C4-2B (cell line): ENCODE results near the gene ARL6IP1.
"Not testable (repeated sequence)": the region's sequence is repeated elsewhere in the genome, so short reads cannot be mapped to it uniquely, and the experiment has no call there.

Source experiments
- H3K27ac ChIP-seq: fragments of 450-650 bp; 2 replicates; pipeline ENCODE4 v1.5.1; 2017
- TF ChIP-seq, protein P1 (sequence below): fragments of 450-650 bp; conservative IDR thresholded peaks from 2 replicates; pipeline ENCODE4 v1.5.1; 2017; ENCODE audit warnings: mild to moderate bottlenecking

ARL6IP1 gene

GRCh38 chr16:18759598-18760520 lies 41.5 kb downstream of the ARL6IP1 start:
- H3K27ac ChIP-seq = not testable (repeated sequence)
- TF ChIP-seq, protein P1, sequence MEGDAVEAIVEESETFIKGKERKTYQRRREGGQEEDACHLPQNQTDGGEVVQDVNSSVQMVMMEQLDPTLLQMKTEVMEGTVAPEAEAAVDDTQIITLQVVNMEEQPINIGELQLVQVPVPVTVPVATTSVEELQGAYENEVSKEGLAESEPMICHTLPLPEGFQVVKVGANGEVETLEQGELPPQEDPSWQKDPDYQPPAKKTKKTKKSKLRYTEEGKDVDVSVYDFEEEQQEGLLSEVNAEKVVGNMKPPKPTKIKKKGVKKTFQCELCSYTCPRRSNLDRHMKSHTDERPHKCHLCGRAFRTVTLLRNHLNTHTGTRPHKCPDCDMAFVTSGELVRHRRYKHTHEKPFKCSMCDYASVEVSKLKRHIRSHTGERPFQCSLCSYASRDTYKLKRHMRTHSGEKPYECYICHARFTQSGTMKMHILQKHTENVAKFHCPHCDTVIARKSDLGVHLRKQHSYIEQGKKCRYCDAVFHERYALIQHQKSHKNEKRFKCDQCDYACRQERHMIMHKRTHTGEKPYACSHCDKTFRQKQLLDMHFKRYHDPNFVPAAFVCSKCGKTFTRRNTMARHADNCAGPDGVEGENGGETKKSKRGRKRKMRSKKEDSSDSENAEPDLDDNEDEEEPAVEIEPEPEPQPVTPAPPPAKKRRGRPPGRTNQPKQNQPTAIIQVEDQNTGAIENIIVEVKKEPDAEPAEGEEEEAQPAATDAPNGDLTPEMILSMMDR = peak; percentile 48

DNA sequence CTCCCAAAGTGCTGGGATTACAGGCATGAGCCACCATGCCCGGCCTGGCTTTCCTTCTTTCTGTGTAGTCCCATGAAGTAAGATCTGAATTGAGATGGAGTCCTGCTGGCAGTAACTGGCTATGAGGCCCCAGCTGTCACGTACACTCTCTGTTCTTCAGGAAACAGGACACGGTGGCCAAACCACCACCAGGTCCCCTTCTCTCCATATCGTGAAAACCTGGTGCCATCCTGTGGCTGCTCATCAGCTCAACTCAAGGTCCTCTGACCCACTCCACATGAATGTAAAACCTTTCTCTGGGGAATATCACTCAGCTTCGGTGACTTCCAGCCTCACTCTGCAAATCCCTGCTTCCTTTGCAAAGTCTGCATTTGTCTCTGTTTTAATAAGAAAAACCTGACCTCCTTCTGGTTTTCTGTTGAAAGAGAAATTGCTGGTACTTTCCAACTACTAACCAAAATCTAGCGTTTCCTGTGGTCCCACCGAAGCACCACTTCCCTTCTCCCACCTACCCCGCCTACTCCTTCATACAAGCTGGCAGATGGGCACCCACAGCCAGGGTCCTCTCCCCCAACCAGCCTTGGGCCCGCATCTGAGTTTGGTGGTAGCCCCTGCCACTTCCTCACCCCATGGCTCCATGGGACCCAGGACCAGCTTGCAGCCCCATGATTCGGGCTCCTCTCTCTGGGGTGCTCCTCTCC lies 43.2 kb downstream of the ARL6IP1 start:
- not testable (repeated sequence) for H3K27ac ChIP-seq

DNA sequence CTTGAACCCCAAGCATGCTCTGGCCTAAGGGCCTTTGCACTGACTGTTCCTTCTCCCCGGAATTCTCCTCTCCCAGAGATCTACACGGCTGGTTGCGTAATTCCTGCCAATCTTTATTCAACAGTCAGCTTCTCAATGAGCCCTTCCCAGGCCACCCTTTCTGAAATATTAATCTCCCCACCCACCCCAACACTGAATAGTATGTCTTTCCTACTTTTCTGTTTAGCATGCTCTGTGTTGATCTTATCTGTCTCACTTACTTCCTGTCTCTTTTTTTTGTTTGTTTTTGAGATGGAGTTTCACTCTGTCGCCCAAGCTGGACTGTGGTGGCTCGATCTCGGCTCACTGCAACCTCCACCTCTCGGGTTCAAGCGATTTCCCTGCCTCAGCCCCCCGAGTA lies 44.7 kb downstream of the ARL6IP1 start:
- not testable (repeated sequence) for H3K27ac ChIP-seq

DNA sequence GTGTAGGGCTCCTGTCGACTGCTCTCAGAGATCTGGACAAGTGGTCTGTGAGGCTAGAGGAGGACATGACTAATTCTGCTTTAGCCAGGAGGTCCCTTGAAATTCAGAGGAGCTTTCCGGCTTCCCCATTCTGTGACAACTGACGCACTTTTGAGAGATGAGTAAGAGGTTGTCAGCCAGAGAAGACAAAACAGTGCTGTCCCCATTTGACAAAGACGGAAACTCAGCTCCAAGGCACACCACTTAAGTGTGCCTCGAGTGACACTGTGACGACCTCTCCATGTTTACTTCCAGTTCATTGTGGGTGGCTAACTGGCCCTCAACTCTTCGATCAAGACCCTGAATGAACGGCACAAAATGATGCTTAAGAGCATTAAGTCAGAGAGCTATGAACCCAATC lies 58.5 kb downstream of the ARL6IP1 start:
- H3K27ac ChIP-seq = not testable (repeated sequence)
